ENCODE data around the gene TNFSF13.

Gene TNFSF13, protein sequence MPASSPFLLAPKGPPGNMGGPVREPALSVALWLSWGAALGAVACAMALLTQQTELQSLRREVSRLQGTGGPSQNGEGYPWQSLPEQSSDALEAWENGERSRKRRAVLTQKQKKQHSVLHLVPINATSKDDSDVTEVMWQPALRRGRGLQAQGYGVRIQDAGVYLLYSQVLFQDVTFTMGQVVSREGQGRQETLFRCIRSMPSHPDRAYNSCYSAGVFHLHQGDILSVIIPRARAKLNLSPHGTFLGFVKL

GRCh38 chr17:7558544-7559319 is at the start of gene TNFSF13:
Gene TNFSF13, plus strand, starts transcription at chr17:7558750. Its CDS starts 290 bp downstream, at chr17:7559040.
- no peak for DNase-seq (ENCODE audit: low read depth in 2 of 2)

DNA sequence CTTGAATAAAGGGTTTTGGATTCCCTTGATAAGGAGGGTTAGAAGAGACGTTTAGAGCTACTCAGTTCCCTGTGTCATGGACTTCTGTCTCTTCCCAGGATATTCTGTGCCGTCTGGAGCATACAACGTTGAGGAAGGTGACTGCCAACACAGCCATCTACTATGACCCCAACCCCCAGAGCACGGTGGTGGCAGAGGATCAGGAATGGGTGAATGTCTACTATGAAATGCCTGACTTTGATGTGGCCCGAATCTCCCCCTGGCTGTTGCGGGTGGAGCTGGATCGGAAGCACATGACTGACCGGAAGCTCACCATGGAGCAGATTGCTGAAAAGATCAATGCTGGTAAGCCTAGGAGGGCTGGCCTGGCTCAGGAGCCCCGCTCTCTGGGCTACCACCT is 49.7 kb upstream of the TNFSF13 start:
- no peak for DNase-seq (ENCODE audit: low read depth in 2 of 2)

DNA sequence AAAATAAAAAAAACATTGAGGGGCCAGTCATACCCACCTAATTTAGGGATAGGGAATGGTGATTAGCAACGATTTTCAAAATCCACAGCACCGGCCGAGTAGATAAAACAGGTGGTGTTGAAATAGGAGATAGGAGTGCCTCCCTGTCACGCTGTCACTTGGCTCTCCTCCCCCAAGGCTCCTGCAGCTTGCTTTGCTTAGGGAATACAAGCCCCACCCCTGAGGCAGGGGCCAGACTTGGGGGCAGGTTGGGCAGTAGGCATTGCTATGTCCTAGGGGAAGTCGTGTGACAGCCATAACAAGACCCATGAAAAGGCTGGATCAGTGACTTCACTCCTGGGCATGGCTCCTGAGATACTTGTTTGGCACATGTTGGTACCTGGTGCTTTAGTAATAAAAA is 48.6 kb upstream of the TNFSF13 start:
- no peak for DNase-seq (ENCODE audit: low read depth in 2 of 2)

GRCh38 chr17:7511108-7511507 is 47.4 kb upstream of the TNFSF13 start:
- no peak for DNase-seq (ENCODE audit: low read depth in 2 of 2)

DNA sequence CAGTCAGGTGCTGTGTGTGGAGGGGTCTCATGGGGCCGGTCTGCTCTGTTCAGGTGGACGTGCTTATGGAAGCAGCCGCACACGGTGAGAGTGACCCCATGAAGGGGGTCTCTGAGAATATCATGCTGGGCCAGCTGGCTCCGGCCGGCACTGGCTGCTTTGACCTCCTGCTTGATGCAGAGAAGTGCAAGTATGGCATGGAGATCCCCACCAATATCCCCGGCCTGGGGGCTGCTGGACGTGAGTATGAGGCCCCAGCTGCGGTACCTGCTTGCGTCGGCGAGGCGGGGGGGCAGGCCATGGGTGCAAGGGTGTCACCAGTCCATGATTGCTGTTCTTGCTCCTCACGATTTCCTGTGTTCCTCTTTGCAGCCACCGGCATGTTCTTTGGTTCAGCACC is 46.4 kb upstream of the TNFSF13 start:
- DNase-seq (ENCODE audit: low read depth in 2 of 2), result no peak

- no peak for DNase-seq (ENCODE audit: low read depth in 2 of 2)
These were observed 45.6 kb upstream of the TNFSF13 start for GRCh38 chr17:7512824-7513540.

GRCh38 chr17:7513850-7514419 is 44.6 kb upstream of the TNFSF13 start:
- DNase-seq (ENCODE audit: low read depth in 2 of 2), result no peak

GRCh38 chr17:7515911-7516610 is 42.5 kb upstream of the TNFSF13 start:
- no peak for DNase-seq (ENCODE audit: low read depth in 2 of 2)

GRCh38 chr17:7523033-7523432 is 35.5 kb upstream of the TNFSF13 start:
- peak; percentile 14 to 31 for DNase-seq (ENCODE audit: low read depth in 2 of 2)

GRCh38 chr17:7528842-7529241 is 29.7 kb upstream of the TNFSF13 start:
- no peak for DNase-seq (ENCODE audit: low read depth in 2 of 2)

DNA sequence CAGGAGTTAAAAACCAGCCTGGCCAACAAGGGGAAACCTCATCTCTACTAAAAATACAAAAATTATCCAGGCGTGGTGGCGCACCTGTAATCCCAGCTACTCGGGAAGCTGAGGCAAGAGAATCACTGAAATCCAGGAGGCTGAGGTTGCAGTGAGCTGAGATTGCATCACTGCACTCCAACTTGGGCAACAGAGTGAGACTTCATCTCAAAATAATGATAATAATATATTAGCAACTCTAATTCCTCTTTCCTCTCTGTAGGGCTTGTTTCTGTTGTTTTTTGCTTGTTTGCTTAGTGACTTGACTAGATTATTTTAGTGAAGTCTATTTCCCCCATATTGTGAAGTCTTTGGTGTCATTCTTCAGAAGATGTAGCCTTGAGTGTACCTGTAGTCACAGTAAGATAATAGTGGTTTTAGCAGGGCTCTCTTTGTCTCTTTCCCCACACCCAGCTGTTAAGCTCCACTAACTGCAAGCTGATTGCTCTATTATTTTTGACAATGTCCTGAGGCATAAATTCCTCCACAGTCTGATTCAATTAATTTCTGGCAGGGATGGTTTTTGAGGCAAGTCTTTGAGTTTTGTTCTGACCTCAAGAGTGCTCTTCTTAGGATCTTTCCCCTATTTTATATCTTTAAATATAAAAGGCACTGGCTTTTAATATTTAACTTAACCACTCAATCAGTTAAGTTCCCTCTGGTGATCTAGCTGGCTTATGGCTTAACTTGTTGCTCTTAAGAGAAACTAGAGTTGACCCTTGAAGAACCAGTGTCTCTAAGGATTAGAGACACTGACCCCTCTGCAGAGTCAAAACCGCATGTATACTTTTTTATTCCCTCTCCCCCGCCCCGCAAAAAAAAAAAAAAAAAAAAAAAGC is 28.3 kb upstream of the TNFSF13 start:
- no peak for DNase-seq (ENCODE audit: low read depth in 2 of 2)

DNA sequence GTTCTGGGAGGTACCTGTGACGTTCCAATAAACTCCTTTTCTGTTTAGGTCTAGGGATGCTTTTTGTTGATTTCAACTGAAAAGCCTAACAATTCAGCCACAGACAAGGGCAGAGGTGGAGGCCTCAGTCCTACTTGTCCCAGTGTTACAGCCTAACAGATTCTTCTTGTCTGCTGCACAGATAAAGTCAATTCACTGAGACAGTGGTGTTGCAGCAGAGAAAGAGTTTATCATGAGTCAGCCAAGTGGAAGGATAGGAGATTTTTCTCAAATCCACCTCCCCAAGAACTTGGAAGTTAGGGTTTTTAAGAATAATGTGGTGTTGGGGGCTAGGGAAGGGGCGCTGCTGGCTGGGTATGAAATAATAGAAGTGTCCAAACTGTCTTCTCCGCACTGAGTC is 20.5 kb upstream of the TNFSF13 start:
- no peak for DNase-seq (ENCODE audit: low read depth in 2 of 2)

DNA sequence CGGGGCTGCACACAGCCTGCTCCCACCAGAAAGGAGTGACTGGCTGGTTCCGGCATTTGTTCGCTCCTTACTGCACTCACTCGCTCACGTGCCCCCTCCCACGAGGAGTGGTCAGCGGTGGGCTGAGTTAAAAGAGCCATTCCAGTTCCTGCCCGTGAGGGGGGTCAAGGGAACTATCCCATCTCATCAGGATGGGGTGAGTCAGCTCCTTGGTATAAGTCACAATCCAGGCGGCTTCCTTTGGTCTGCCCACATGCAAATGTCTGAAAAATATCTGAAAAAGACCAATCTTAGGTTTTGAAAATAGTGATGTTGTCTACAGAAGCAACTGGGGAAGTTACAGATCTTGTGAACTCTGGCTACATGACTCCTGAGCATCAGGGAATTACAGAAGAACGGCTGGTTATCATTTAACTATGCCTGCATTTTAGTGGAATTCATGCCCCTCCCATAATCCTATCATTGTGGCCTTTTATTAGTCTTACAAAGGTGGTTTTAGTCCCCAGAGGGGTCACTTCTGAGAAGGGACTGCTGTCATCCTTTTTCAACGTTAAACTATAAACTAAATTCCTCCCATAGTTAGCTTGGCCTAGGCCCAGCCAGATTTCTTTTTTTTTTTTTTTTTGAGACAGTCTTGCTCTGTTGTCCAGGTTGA is 19.5 kb upstream of the TNFSF13 start:
- no peak for DNase-seq (ENCODE audit: low read depth in 2 of 2)

DNA sequence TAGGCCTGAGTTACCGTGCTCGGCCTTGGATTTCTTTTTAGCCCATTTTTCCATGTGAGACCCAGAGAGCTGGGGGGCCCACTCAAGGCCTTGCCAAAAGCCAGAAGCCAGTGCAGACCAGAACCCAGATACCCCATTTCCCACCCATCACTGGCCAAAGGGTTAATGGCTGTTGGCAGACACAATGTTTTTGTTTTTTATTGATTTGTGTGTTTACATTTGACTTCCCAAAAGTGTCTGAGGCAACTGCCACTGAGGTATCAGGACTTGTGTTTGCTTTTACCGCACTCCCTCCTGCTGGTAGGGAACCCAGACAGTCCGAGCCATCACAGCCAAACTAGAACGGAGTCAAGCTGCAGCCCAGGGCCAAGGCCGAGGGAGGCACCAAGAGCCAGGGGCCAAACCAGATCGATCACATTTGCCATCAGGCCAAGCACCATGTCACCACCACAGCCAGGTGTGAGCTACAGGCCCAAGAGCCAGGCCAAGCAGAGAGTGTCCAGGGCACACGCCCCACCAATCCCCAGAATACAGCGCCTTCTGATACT is 17.4 kb upstream of the TNFSF13 start:
- no peak for DNase-seq (ENCODE audit: low read depth in 2 of 2)

DNA sequence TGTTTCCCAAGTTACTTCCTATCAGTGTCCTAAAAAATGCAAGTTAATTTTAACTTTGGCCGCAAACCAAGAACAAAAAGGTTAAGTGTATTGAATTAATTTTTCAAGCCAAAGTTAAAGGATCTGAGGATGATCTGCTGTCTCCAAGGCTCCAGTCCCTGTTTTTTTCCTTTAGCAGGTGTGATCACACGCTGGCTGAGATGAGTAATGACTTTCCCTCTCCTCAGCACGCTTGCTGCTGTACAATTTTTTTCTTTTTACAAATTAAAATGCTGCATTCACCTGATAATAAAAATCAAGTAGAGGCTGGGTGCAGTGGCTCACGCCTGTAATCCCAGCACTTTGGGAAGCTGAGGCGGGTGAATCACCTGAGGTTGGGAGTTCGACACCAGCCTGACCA is 13.6 kb upstream of the TNFSF13 start:
- DNase-seq (ENCODE audit: low read depth in 2 of 2), result no peak

- peak; percentile 37 to 41 for DNase-seq (ENCODE audit: low read depth in 2 of 2)
These were observed 9.8 kb upstream of the TNFSF13 start, which contains the start of gene TNFSF12 for GRCh38 chr17:7548585-7549400. Gene TNFSF12, plus strand, starts transcription at chr17:7549058. Its CDS starts 96 bp downstream, at chr17:7549154.

DNA sequence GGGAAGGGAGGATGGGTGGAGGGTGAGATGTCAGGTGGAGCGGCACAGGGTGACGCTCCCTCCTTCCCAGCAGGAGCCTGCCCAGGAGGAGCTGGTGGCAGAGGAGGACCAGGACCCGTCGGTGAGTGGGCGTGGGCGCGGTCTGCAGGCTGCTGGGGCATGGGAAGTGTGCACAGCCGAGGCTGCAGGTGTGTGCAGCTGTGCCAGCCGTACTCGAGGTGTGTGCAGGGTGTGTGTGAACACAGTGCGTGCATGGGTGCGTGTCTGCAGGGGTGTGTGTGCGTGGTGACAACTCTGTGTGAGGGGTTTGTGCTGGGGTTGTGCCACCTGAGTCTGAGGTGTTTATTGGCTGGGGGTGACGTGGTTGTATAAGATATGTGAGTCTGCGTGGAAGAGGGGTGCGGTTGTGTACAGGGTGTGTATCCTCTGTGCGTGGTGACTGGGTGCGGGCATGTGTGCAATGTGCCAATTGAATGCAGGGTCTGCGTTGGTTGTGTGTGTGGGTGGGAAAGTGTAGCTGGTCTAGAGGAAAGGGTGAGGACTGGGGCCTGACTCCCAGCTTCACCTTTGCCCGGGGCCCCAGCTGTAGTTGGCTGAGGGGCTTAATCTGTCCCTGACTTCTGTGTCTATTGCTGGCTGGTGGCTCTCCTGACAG is 9.0 kb upstream of the TNFSF13 start:
- DNase-seq (ENCODE audit: low read depth in 2 of 2), result peak in 1 of 2 donors; percentile 18

DNA sequence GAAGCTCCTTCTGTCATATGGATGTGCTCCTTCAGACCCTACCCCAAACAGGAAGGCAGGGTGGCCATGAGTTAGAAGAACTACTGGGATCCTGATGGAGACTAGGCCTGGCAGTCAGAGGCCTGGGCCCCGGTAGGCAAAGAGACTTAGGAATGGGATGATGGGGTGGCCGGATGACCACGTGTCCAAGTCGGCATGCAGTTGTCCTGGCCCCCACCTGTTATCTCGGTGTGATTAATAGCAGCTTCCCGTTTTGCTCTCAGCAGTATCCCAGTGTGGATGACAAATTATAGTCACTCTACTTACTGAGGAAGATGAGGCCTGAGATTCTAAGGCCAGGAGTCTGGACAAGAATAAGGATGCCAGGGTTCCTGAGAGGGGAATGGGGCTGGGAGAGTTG is 8.2 kb upstream of the TNFSF13 start:
- no peak for DNase-seq (ENCODE audit: low read depth in 2 of 2)

Measured in stimulated activated CD8-positive, alpha-beta memory T cell treated with anti-CD3 and anti-CD28 coated beads, Interleukin-2, amount 100 ng/mL, for 48 hours (primary cell).